HG02973 (cell line): ENCODE measurements around the gene BRSK1.

Experiments
- ATAC-seq: cut with Tn5 transposase; IDR thresholded peaks from one replicate; pipeline ENCODE4 v1.9.1; 2021; ENCODE audit warnings: moderate library complexity; ENCODE audit not compliant: unreplicated experiment

Gene BRSK1

GRCh38 chr19:55253842-55254624, 29.8 kb upstream of the BRSK1 start:
- ATAC-seq = peak; percentile 36

- no peak for ATAC-seq
Measured at GRCh38 chr19:55254625-55254977, 29.2 kb upstream of the BRSK1 start.

GRCh38 chr19:55255618-55256423, 28.0 kb upstream of the BRSK1 start:
- ATAC-seq = no peak

- ATAC-seq = no peak
Measured at GRCh38 chr19:55256562-55257460, 27.0 kb upstream of the BRSK1 start.

GRCh38 chr19:55257461-55258420, 26.1 kb upstream of the BRSK1 start:
- no peak for ATAC-seq

GRCh38 chr19:55258476-55258827, 25.3 kb upstream of the BRSK1 start:
- peak; percentile 6 for ATAC-seq

GRCh38 chr19:55258828-55259539, 24.8 kb upstream of the BRSK1 start, which contains the start of gene PPP6R1:
Gene PPP6R1, minus strand, starts transcription at chr19:55259017. Its CDS starts 11,914 bp downstream, at chr19:55247103.
- ATAC-seq = peak; percentile 56

- ATAC-seq = no peak
Measured at GRCh38 chr19:55259540-55260210, 24.1 kb upstream of the BRSK1 start.

- ATAC-seq = no peak
Measured at GRCh38 chr19:55261671-55262126, 22.1 kb upstream of the BRSK1 start.

- no peak for ATAC-seq
Measured at GRCh38 chr19:55262359-55262758, 21.4 kb upstream of the BRSK1 start.

- ATAC-seq = no peak
Measured at GRCh38 chr19:55264531-55264930, 19.3 kb upstream of the BRSK1 start.

- ATAC-seq = no peak
Measured at GRCh38 chr19:55265173-55265572, 18.6 kb upstream of the BRSK1 start.

- ATAC-seq = no peak
Measured at GRCh38 chr19:55265723-55266386, 17.9 kb upstream of the BRSK1 start.

GRCh38 chr19:55266404-55266803, 17.4 kb upstream of the BRSK1 start:
- no peak for ATAC-seq

GRCh38 chr19:55266840-55267239, 17.0 kb upstream of the BRSK1 start:
- no peak for ATAC-seq

- ATAC-seq = no peak
Measured at GRCh38 chr19:55269299-55269698, 14.5 kb upstream of the BRSK1 start.

- ATAC-seq = no peak
Measured at GRCh38 chr19:55270172-55270942, 13.4 kb upstream of the BRSK1 start.

- no peak for ATAC-seq
Measured at GRCh38 chr19:55272142-55272541, 11.7 kb upstream of the BRSK1 start.
